WTC11 (cell line): ENCODE measurements around the gene JAZF1. TPM values are rescaled to one million over a fixed set of nuclear protein-coding genes. Genes with fewer than 3 reads are reported as not detected.

ENCODE experiments used
- ATAC-seq: fragments of 200-7000 bp; cut with Tn5 transposase; 2 replicates; pipeline ENCODE4 v1.10.0; 2021; ENCODE audit warnings: mild to moderate bottlenecking, moderate library complexity
- CTCF ChIA-PET: fragments of 300-600 bp; sonication (Branson Sonifier 250); formaldehyde crosslinking; loops from one replicate; lab custom pipeline; 2021; ENCODE audit warnings: antibody characterized with exemption; lab: Charles Lee
- POLR2A ChIA-PET: fragments of 350-600 bp; sonication (Branson Sonifier 250); formaldehyde crosslinking; loops from one replicate; lab custom pipeline; 2021; ENCODE audit warnings: antibody characterized with exemption; lab: Charles Lee
- DNase-seq: peaks from one replicate; pipeline ENCODE4 v3.0.0; 2021; ENCODE audit warnings: low spot score
- H3K27ac Mint-ChIP-seq: 2 replicates; pipeline ENCODE4 v1.8.0; 2021; ENCODE audit warnings: mixed read lengths
- H3K27me3 Mint-ChIP-seq: 2 replicates; pipeline ENCODE4 v1.8.0; 2021; ENCODE audit warnings: low read depth, mild to moderate bottlenecking, moderate library complexity, mixed read lengths
- H3K36me3 Mint-ChIP-seq: 2 replicates; pipeline ENCODE4 v1.8.0; 2021; ENCODE audit warnings: mixed read lengths
- H3K4me1 Mint-ChIP-seq: 2 replicates; pipeline ENCODE4 v1.8.0; 2022; ENCODE audit warnings: mixed read lengths
- H3K4me3 Mint-ChIP-seq: 2 replicates; pipeline ENCODE4 v1.8.0; 2021; ENCODE audit warnings: mild to moderate bottlenecking, moderate library complexity, mixed read lengths
- H3K9me3 Mint-ChIP-seq: 2 replicates; pipeline ENCODE4 v1.8.0; 2021; ENCODE audit warnings: mixed read lengths
- FOXK1 ChIP-seq: sonication (generic); formaldehyde crosslinking; IDR thresholded peaks from 2 replicates; pipeline ENCODE4 v1.8.0; 2022; ENCODE audit warnings: mild to moderate bottlenecking, moderate library complexity, missing genetic modification reagents
- JUN ChIP-seq: sonication (generic); formaldehyde crosslinking; IDR thresholded peaks from 2 replicates; pipeline ENCODE4 v1.8.0; 2023; ENCODE audit warnings: mild to moderate bottlenecking, missing genetic modification reagents
- NFE2L1 ChIP-seq: sonication (generic); formaldehyde crosslinking; IDR thresholded peaks from 2 replicates; pipeline ENCODE4 v1.8.1; 2023; ENCODE audit warnings: missing genetic modification reagents
- NFYB ChIP-seq: sonication (generic); formaldehyde crosslinking; conservative IDR thresholded peaks from 2 replicates; pipeline ENCODE4 v1.8.0; 2022; ENCODE audit warnings: low read depth, missing genetic modification reagents
- NR1H2 ChIP-seq: sonication (generic); formaldehyde crosslinking; IDR thresholded peaks from 2 replicates; pipeline ENCODE4 v1.9.0; 2021; ENCODE audit warnings: mild to moderate bottlenecking, moderate library complexity, missing genetic modification reagents
- SP1 ChIP-seq: sonication (generic); formaldehyde crosslinking; conservative IDR thresholded peaks from 2 replicates; pipeline ENCODE4 v1.8.1; 2022; ENCODE audit warnings: missing genetic modification reagents
- TEAD4 ChIP-seq: sonication (generic); formaldehyde crosslinking; IDR thresholded peaks from 2 replicates; pipeline ENCODE4 v1.8.0; 2022; ENCODE audit warnings: mild to moderate bottlenecking, missing genetic modification reagents
- ZBTB21 ChIP-seq: sonication (generic); formaldehyde crosslinking; IDR thresholded peaks from 2 replicates; pipeline ENCODE4 v1.8.1; 2023; ENCODE audit warnings: mild to moderate bottlenecking, missing genetic modification reagents, borderline replicate concordance
- ZNF232 ChIP-seq: sonication (generic); formaldehyde crosslinking; IDR thresholded peaks from 2 replicates; pipeline ENCODE4 v1.8.0; 2022; ENCODE audit warnings: mild to moderate bottlenecking, missing genetic modification reagents
- ZNF396 ChIP-seq: fragments of 250-450 bp; sonication (Bioruptor Pico); IDR thresholded peaks from 2 replicates; pipeline ENCODE4 v1.8.0; 2021; ENCODE audit warnings: mild to moderate bottlenecking, moderate library complexity, borderline replicate concordance
- total RNA-seq: library from RNA; stranded (reverse); gene quantifications from 3 replicates; pipeline ENCODE4 v1.2.3, GENCODE V29; 2021
- TF ChIP-seq, protein P1 (sequence below): sonication (generic); formaldehyde crosslinking; IDR thresholded peaks from 2 replicates; pipeline ENCODE4 v1.8.1; 2023; ENCODE audit warnings: mild to moderate bottlenecking, moderate library complexity, missing genetic modification reagents
- TF ChIP-seq, protein P2 (sequence below): sonication (generic); formaldehyde crosslinking; IDR thresholded peaks from 2 replicates; pipeline ENCODE4 v1.8.0; 2023; ENCODE audit warnings: missing genetic modification reagents, mild to moderate bottlenecking, borderline replicate concordance
- TF ChIP-seq, protein P3 (sequence below): sonication (generic); formaldehyde crosslinking; IDR thresholded peaks from 2 replicates; pipeline ENCODE4 v1.8.1; 2022; ENCODE audit warnings: low read depth, missing genetic modification reagents, borderline replicate concordance
- TF ChIP-seq, protein P4 (sequence below): fragments of 250-450 bp; sonication (Bioruptor Pico); conservative IDR thresholded peaks from 2 replicates; pipeline ENCODE4 v1.9.0; 2021; ENCODE audit warnings: mild to moderate bottlenecking
- TF ChIP-seq, protein P5 (sequence below): fragments of 200-600 bp; IDR thresholded peaks from 2 replicates; pipeline ENCODE4 v1.8.0; 2022; ENCODE audit warnings: antibody characterized with exemption
- TF ChIP-seq, protein P6 (sequence below): sonication (generic); formaldehyde crosslinking; conservative IDR thresholded peaks from 2 replicates; pipeline ENCODE4 v1.8.1; 2022; ENCODE audit warnings: mild to moderate bottlenecking, missing genetic modification reagents
- TF ChIP-seq, protein P7 (sequence below): sonication (generic); formaldehyde crosslinking; conservative IDR thresholded peaks from 2 replicates; pipeline ENCODE4 v1.8.1; 2023; ENCODE audit warnings: mild to moderate bottlenecking, low read depth, missing genetic modification reagents, moderate library complexity
- TF ChIP-seq, protein P8 (sequence below): sonication (generic); formaldehyde crosslinking; IDR thresholded peaks from 2 replicates; pipeline ENCODE4 v1.8.1; 2023; ENCODE audit warnings: mild to moderate bottlenecking, missing genetic modification reagents, moderate library complexity
- TF ChIP-seq, protein P9 (sequence below): fragments of 250-450 bp; sonication (Bioruptor Pico); IDR thresholded peaks from 2 replicates; pipeline ENCODE4 v1.9.0; 2021; ENCODE audit warnings: mild to moderate bottlenecking

The JAZF1 gene
- total RNA-seq, 1 experiment from 2014 or later = 19.0 TPM

DNA sequence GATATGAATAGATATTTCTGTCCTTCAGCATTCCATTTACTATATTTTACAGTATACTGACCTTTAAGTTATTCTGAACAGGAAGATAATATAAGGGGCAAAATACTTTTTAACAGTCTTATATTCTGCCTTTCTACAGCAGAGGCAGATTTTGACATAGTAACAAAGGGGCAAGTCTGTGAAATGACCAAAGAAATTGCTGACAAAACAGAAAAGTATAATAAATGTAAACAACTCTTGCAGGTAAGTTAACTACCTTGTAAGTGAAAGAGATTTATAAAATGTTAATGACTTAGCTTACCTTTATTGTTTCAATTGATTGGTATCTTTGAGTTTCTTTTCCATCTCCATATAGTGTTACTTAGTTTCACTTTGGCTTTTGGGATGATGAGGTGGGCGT, 384.6 kb downstream of the JAZF1 start (continued):
- TF ChIP-seq, protein P1, sequence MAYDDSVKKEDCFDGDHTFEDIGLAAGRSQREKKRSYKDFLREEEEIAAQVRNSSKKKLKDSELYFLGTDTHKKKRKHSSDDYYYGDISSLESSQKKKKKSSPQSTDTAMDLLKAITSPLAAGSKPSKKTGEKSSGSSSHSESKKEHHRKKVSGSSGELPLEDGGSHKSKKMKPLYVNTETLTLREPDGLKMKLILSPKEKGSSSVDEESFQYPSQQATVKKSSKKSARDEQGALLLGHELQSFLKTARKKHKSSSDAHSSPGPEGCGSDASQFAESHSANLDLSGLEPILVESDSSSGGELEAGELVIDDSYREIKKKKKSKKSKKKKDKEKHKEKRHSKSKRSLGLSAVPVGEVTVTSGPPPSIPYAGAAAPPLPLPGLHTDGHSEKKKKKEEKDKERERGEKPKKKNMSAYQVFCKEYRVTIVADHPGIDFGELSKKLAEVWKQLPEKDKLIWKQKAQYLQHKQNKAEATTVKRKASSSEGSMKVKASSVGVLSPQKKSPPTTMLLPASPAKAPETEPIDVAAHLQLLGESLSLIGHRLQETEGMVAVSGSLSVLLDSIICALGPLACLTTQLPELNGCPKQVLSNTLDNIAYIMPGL (CRISPR knock-in tag) = no peak
- TF ChIP-seq SP1 (CRISPR knock-in tag) = no peak
- no peak for TF ChIP-seq FOXK1 (CRISPR knock-in tag)
- TF ChIP-seq ZNF396 (CRISPR knock-in tag) = no peak

DNA sequence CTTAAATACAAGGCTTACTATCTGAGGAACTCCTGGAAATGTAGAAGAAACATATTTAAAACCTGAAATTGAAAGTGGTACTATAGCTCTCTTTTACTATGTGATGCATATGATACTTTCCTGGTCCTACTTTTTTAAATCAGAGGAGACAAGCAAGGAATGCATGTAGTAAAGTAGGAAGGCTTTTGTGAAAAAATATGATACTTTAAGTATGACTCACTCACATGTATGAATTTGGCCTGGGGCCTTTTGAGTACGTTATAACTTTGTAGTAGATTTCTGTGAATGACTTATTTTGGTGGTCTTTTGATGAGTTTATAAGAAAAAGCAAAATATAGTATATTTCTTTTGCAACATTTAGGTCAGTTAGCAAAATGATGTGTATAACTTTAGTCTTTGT, 386.8 kb downstream of the JAZF1 start:
- Mint-ChIP-seq H3K9me3 (no peaks in the 10 kb centered on the region), H3K27me3 (no peaks in the 10 kb centered on the region), H3K27ac (no peak overlapping the region), H3K36me3 (peaks cover 33% of the 10 kb centered on the region), H3K4me3 (no peak overlapping the region), H3K4me1 (peaks cover 9% of the 10 kb centered on the region)
- POLR2A ChIA-PET = interaction anchor here (0.6 kb wide), 1 partner anchor 642 kb away, joined by 8 read pairs; no protein-coding TSS in a partner anchor
- CTCF ChIA-PET = no interaction called here
- ATAC-seq (no peak), DNase-seq (no peak)
- TF ChIP-seq, protein P2, sequence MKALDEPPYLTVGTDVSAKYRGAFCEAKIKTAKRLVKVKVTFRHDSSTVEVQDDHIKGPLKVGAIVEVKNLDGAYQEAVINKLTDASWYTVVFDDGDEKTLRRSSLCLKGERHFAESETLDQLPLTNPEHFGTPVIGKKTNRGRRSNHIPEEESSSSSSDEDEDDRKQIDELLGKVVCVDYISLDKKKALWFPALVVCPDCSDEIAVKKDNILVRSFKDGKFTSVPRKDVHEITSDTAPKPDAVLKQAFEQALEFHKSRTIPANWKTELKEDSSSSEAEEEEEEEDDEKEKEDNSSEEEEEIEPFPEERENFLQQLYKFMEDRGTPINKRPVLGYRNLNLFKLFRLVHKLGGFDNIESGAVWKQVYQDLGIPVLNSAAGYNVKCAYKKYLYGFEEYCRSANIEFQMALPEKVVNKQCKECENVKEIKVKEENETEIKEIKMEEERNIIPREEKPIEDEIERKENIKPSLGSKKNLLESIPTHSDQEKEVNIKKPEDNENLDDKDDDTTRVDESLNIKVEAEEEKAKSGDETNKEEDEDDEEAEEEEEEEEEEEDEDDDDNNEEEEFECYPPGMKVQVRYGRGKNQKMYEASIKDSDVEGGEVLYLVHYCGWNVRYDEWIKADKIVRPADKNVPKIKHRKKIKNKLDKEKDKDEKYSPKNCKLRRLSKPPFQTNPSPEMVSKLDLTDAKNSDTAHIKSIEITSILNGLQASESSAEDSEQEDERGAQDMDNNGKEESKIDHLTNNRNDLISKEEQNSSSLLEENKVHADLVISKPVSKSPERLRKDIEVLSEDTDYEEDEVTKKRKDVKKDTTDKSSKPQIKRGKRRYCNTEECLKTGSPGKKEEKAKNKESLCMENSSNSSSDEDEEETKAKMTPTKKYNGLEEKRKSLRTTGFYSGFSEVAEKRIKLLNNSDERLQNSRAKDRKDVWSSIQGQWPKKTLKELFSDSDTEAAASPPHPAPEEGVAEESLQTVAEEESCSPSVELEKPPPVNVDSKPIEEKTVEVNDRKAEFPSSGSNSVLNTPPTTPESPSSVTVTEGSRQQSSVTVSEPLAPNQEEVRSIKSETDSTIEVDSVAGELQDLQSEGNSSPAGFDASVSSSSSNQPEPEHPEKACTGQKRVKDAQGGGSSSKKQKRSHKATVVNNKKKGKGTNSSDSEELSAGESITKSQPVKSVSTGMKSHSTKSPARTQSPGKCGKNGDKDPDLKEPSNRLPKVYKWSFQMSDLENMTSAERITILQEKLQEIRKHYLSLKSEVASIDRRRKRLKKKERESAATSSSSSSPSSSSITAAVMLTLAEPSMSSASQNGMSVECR (CRISPR knock-in tag) = no peak
- TF ChIP-seq ZBTB21 (CRISPR knock-in tag) = no peak
- TF ChIP-seq, protein P3, sequence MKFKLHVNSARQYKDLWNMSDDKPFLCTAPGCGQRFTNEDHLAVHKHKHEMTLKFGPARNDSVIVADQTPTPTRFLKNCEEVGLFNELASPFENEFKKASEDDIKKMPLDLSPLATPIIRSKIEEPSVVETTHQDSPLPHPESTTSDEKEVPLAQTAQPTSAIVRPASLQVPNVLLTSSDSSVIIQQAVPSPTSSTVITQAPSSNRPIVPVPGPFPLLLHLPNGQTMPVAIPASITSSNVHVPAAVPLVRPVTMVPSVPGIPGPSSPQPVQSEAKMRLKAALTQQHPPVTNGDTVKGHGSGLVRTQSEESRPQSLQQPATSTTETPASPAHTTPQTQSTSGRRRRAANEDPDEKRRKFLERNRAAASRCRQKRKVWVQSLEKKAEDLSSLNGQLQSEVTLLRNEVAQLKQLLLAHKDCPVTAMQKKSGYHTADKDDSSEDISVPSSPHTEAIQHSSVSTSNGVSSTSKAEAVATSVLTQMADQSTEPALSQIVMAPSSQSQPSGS = no peak
- no peak for TF ChIP-seq JUN (CRISPR knock-in tag)
- TF ChIP-seq, protein P4, sequence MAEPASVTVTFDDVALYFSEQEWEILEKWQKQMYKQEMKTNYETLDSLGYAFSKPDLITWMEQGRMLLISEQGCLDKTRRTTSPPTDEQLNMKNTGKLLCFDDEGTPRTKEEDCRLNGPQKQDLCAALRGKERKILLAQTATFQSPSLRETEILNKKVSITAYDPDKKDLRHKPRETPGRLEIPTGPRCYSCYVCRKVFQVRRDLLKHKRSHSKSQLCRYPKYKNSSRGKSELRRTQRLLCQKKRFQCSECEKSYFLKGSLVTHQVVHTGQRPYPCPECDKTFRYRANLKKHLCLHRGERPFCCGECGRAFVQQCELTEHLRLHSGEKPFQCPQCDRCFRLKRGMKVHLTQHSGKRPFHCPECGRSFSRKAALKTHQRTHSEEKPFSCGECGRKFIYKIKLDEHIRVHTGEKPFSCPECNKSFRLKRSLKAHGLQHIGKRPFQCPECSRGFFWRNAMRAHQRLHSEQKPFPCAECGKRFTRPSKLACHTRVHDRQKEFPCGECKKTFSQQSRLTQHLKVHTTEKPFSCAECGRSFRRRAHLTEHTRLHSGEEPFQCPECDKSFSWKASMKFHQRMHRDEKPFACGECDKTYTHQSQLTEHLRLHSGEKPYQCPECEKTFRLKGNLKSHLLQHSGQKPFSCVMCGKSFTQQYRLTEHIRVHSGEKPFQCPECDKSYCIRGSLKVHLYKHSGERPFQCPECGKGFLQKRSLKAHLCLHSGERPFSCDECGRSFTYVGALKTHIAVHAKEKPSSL (CRISPR knock-in tag) = no peak
- no peak for TF ChIP-seq NFE2L1 (CRISPR knock-in tag)
- TF ChIP-seq, protein P5, sequence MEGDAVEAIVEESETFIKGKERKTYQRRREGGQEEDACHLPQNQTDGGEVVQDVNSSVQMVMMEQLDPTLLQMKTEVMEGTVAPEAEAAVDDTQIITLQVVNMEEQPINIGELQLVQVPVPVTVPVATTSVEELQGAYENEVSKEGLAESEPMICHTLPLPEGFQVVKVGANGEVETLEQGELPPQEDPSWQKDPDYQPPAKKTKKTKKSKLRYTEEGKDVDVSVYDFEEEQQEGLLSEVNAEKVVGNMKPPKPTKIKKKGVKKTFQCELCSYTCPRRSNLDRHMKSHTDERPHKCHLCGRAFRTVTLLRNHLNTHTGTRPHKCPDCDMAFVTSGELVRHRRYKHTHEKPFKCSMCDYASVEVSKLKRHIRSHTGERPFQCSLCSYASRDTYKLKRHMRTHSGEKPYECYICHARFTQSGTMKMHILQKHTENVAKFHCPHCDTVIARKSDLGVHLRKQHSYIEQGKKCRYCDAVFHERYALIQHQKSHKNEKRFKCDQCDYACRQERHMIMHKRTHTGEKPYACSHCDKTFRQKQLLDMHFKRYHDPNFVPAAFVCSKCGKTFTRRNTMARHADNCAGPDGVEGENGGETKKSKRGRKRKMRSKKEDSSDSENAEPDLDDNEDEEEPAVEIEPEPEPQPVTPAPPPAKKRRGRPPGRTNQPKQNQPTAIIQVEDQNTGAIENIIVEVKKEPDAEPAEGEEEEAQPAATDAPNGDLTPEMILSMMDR = no peak
- no peak for TF ChIP-seq ZNF232 (CRISPR knock-in tag)
- TF ChIP-seq, protein P6, sequence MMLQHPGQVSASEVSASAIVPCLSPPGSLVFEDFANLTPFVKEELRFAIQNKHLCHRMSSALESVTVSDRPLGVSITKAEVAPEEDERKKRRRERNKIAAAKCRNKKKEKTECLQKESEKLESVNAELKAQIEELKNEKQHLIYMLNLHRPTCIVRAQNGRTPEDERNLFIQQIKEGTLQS = no peak
- TF ChIP-seq, protein P7, sequence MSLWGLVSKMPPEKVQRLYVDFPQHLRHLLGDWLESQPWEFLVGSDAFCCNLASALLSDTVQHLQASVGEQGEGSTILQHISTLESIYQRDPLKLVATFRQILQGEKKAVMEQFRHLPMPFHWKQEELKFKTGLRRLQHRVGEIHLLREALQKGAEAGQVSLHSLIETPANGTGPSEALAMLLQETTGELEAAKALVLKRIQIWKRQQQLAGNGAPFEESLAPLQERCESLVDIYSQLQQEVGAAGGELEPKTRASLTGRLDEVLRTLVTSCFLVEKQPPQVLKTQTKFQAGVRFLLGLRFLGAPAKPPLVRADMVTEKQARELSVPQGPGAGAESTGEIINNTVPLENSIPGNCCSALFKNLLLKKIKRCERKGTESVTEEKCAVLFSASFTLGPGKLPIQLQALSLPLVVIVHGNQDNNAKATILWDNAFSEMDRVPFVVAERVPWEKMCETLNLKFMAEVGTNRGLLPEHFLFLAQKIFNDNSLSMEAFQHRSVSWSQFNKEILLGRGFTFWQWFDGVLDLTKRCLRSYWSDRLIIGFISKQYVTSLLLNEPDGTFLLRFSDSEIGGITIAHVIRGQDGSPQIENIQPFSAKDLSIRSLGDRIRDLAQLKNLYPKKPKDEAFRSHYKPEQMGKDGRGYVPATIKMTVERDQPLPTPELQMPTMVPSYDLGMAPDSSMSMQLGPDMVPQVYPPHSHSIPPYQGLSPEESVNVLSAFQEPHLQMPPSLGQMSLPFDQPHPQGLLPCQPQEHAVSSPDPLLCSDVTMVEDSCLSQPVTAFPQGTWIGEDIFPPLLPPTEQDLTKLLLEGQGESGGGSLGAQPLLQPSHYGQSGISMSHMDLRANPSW (CRISPR knock-in tag) = no peak
- TF ChIP-seq NFYB (CRISPR knock-in tag) = no peak
- no peak for TF ChIP-seq NR1H2 (CRISPR knock-in tag)
- TF ChIP-seq, protein P8, sequence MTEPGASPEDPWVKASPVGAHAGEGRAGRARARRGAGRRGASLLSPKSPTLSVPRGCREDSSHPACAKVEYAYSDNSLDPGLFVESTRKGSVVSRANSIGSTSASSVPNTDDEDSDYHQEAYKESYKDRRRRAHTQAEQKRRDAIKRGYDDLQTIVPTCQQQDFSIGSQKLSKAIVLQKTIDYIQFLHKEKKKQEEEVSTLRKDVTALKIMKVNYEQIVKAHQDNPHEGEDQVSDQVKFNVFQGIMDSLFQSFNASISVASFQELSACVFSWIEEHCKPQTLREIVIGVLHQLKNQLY = no peak
- no peak for TF ChIP-seq TEAD4 (CRISPR knock-in tag)
- TF ChIP-seq, protein P9, sequence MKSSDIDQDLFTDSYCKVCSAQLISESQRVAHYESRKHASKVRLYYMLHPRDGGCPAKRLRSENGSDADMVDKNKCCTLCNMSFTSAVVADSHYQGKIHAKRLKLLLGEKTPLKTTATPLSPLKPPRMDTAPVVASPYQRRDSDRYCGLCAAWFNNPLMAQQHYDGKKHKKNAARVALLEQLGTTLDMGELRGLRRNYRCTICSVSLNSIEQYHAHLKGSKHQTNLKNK = no peak
